ENCODE data around the gene PRKAG1. TPM values are rescaled to one million over a fixed set of nuclear protein-coding genes. Genes with fewer than 3 reads are reported as not detected.

Gene PRKAG1
- total RNA-seq, 1 donor from 2014 or later: 48.2 TPM

DNA sequence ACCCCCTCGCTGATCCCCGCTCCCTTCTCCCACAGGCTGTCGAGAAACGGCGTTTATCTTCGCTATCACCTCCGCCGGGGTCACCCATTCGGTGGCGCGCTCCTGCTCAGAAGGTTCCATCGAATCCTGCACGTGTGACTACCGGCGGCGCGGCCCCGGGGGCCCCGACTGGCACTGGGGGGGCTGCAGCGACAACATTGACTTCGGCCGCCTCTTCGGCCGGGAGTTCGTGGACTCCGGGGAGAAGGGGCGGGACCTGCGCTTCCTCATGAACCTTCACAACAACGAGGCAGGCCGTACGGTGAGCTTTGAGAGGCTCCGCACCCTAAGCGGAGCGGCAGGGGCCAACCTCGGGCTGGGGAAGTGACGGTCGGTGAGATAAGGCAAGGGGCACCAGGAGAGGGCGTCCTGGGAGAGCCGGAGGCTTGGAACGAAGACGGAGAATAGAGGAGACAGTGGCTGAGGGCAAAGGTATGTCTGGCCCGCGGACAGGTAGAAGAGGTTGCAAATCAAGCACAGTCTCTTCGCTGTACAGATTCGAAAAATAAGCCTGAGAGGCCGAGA, 38.1 kb downstream of the PRKAG1 start:
- no peak for DNase-seq

- no peak for DNase-seq
Measured at GRCh38 chr12:48979602-48980388, 38.8 kb downstream of the PRKAG1 start.

GRCh38 chr12:48978741-48979601, 39.6 kb downstream of the PRKAG1 start:
- no peak for DNase-seq

DNA sequence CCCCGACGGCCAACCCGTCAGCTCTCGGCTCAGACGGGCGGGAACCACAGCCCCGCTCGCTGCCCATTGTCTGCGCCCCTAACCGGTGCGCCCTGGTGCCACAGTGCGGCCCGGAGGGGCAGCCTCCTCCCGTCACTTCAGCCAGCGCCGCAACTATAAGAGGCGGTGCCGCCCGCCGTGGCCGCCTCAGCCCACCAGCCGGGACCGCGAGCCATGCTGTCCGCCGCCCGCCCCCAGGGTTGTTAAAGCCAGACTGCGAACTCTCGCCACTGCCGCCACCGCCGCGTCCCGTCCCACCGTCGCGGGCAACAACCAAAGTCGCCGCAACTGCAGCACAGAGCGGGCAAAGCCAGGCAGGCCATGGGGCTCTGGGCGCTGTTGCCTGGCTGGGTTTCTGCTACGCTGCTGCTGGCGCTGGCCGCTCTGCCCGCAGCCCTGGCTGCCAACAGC, 40.3 kb downstream of the PRKAG1 start, which contains the start of gene WNT1:
WNT1 (plus strand) TSS at position 32 of the 450 bp plus-strand sequence; CDS start at position 361, 329 bp downstream.
- DNase-seq: no peak

GRCh38 chr12:48977290-48978281, 41.0 kb downstream of the PRKAG1 start:
- peak; percentile 73 for DNase-seq

DNA sequence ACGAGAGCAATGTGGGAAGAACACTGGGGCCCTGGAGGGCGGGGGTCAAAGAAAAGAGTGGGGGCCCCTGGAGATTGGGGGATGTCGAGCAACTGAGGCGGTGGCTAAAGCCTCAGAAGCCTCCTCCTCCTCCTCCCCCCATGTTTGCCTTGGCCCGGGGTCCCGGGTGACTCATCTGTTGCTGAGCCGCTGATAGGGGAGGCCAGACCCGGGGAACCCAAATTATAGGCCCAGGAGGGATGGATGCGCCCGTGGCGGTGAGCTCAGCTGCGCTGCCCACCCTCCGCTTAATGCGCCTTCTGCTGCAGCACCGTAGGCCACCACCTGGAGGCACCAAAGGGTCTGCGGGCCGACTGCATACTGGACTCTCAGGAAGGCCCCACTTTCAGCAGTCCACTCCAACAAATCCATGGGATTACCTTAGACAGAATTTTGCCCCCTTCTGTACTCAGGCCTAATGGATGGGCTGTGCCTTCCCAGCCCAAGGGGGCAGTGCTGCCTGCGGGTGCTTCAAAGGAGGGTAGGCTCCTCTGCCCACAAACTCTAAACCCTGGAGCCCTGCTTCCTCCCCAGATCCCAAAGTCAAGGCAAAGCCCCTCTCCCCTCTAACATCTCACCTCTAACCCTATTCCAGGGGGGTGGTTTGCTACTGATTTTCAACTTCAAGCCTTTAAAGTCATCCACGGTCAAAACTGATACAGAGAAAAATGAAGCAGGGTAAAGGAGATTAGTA, 44.5 kb downstream of the PRKAG1 start:
- peak; percentile 74 for DNase-seq

- no peak for DNase-seq
Measured at GRCh38 chr12:48973531-48973930, 45.0 kb downstream of the PRKAG1 start.

- no peak for DNase-seq
Measured at GRCh38 chr12:48972952-48973483, 45.6 kb downstream of the PRKAG1 start.

DNA sequence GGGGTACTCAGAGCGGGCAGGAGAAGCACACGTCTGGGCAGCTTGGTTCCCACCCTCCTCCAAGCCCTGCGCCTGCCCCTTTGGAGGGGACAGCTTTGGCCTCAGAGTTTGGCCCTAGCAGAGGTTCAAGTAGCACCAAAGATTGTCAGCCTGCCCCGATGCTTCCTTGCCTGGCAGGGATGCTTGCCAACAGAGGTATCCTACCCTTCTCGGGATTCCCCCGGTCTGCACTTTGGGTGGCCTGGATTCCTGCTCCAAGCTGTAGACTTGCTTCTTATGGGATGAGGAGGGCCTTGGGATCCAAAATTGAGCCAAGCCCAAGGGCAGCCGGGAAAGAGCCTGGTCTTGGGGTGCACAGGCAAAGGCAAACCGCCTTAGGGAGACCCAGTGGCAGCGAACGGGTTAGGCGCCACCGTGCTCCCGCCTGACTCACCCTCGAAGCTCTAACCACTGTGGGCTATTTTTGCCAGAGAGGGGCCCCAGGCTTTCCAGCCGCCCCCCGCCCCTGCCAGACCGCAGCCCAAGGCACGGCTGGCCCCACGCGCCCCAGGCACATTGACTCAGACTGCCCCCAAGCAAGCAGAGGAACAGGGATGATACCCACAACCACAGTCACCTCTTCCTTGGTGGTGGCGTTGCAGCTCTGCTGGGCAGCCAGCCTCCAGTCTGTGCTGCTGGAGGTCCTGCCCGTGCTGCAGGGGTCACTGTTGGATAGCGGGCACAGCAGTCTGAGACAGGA, 46.2 kb downstream of the PRKAG1 start:
- no peak for DNase-seq

- no peak for DNase-seq
Measured at GRCh38 chr12:48970702-48971334, 47.8 kb downstream of the PRKAG1 start.

DNA sequence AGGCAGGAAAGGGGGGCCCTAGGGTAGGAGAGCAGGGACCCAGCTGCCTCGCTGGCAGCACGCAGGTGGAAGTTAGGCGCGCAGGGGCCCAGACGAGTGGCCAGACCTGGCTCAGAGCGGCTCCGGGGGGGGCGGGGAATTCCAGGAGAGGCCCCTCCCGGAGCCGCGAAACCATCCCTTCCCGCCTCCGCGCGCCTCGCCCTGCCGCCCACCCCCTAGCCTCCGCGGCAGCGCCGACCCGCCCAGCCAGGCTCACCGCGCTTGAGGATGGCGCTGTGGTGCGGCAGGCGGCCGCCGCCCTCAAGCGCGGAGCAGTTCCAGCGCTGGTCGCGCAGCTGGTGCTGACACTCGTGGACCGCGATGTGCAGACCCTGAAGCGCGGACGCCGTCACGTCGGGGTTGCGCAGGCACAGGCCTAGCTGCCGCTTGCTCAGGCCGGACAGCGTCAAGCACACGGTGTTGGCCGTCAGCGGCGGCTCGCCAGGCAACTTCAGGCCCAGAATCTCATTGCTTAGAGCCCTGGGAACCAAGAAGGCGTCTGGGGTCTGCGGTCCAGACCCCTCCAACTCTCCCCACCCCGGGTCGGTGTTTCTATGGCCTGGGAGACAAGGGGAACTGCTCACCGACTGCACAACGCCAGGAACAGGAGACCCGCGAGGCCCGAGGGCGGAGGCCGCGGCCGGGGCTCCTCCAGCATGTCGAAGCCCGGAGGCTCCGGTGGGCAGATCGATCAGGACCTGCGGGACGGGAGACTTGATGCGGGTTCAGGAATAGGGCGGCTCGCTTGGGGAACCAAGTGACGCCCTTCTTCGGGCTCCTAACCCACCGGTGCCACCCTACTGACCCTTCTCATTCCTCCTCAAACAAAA, 48.5 kb downstream of the PRKAG1 start:
- peak; percentile 37 for DNase-seq

DNA sequence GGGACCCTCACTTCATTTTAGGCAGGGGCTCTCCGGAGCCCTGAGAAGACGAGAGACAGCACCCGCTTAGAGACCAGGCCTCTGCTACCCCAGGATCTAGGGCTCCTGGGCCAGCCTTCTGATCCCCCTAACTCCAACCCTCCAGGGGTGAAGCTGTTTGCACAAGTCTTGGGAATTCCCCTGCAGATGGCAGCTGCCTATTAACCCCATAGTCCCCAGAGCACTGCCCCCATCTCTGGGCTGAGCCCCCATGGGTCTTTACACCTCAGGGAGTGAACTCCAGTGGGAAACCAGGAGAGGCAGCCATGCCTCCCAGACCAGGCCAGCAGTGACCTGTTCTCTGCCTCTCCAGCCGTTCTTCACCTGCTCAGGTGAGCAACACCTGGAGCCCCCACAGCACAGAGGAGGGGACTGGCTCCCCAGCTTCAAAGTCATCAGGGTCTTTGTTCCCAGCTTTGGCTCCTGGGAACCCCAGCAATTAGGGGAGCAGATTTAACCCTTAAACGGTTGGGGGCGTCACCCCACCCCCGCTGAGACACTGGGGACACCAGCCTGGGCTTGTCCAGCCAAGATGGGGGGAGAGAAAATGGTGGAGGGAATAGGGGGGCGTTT, 49.3 kb downstream of the PRKAG1 start:
- DNase-seq: no peak

- DNase-seq: no peak
Measured at GRCh38 chr12:48968467-48968866, 50.1 kb downstream of the PRKAG1 start.

DNA sequence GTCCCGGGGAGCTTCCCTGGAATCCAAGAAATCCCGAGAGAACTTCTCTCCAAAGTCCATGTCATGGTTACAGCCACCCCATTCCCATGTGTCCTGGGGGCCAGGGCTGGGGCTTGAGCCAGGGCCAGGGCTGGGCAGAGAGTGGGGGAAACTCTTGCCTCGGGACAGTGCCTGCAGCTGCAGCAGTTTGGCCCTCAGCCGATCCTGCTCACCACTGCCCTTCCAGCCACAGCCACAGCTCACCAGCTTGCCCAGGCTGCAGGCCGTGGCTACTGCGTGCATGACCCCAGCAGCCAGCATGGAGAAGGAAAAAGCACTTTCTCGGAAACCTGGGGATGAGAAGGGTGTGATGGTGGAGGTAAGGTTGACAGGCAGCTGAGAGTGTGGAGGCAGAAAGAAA, 50.6 kb downstream of the PRKAG1 start:
- no peak for DNase-seq

GRCh38 chr12:48966177-48966895, 52.2 kb downstream of the PRKAG1 start:
- DNase-seq: no peak

DNA sequence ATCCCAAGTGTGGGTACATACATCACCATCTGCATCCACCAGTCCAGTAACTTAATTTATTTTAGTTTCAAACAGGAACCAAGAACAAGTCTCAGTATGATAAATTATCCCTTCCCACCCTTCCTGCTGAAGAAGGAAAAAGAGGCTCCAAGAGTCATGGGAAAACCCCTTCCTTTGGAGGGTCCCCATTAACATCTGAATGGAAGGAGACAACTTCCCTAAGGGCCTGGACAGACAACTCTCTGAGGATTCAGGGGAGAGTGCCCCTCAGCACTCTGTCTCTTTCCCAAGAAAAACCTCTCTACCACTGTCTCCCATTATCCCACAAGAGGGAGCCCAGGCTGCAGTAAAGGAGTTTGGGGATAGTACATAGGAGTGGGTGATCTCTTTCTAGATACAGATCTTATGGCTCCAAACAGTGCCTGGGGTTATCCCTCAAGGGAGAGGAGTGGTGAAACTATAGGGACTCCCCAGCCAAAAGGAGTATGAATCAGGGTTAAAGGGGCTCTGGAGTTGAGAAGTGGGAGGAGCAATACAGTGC, 53.2 kb downstream of the PRKAG1 start:
- peak; percentile 37 for DNase-seq

DNA sequence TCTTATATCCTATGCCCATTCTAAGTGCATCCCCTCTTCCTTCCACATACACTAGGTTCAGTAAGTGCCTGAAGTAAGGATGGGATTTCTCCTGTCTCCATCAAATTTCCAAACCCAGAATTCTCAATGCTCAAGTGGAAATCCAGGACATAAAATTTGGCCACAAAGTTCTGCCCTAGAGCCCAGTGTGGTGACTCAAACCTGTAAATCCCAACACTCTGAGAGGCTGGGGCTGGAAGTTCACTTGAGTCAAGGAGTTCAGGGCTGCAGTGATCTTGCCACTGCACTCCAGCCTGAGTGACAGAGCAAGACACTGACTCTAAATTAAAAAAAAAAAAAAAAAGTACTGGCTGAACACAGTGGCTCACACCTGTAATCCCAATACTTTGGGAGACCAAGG, 56.8 kb downstream of the PRKAG1 start:
- DNase-seq: no peak

Data from dermis blood vessel endothelial cell (primary cell).